ENCODE measurements around the gene LIN7B.
"Not testable (repeated sequence)": the region's sequence is repeated elsewhere in the genome, so short reads cannot be mapped to it uniquely, and the experiment has no call there.

LIN7B gene

DNA sequence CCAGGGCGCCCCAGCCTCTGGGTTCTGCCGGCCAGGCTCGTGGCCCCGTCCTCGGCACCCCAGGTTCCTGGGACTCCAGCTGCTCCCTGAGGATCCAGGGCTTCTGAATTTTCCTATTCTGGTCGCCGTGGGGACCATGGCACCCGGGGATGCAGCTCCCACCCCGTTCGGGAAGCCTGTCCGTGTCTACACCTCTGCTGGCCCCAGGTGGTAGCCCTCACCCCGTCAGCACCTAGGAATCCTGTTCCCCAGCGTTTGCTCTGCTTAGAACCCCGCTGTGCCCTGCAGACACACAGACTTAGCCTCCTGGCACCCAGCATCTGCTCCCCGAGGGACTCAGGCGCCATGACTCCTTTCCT, 6.1 kb downstream of the LIN7B start:
- DNase-seq, result no peak

DNA sequence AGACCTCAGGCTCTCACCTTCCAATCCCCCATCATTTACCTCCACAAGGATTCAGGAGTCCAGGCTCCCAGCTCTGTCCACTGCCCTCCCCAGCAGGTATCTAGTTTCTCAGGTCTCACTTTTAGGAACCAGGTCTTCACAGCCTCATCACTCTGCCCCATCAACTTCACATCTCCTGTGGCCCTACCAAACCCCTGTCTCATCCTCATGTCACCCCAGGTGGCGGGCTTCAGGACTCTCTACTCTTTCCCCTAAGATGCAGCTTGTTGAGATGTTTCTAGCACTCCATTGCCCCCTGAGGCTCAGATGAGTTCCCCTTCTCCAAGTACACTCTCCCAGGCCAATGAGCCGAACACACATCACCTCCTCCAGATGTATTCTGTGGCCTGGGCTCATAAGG, 6.7 kb downstream of the LIN7B start:
- no peak for DNase-seq

DNA sequence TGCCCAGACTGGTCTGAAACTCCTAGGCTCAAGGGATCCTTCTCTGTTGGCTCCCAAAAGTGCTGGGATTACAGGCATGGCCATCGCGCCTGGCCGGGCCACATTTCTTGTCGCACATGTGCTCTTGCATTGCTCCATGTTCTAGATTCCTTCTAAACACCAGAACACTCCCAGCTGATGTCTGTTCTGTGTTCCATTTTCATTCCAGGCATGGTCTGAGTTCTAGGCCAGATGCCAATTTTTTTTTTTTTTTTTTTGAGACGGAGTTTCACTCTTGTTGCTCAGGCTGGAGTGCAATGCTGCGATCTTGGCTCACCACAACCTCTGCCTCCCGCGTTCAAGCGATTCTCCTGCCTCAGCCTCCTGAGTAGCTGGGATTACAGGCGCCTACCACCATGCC, 7.7 kb downstream of the LIN7B start:
- not testable (repeated sequence) for DNase-seq

DNA sequence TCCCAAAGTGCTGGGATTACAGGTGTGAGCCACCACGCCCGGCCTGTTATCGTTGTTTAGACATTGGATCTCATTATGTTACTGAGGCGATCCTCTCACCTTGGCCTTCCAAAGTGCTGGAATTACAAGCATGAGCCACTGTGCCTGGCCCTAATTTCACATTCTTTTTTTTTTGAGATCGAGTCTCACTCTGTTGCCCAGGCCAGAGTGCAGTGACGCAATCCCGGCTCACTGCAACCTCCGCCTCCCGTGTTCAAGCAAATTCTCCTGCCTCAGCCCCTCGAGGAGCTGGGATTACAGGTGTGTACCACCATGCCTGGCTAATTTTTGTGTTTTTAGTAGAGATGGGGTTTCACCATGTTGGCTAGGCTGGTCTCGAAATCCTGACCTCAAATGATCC, 9.1 kb downstream of the LIN7B start:
- DNase-seq, result not testable (repeated sequence)

GRCh38 chr19:49125025-49125731, 11.0 kb downstream of the LIN7B start:
- no peak for DNase-seq

- no peak for DNase-seq
These were observed 12.4 kb downstream of the LIN7B start for GRCh38 chr19:49126575-49126974.

GRCh38 chr19:49127225-49127624, 13.1 kb downstream of the LIN7B start:
- DNase-seq, result not testable (repeated sequence)

DNA sequence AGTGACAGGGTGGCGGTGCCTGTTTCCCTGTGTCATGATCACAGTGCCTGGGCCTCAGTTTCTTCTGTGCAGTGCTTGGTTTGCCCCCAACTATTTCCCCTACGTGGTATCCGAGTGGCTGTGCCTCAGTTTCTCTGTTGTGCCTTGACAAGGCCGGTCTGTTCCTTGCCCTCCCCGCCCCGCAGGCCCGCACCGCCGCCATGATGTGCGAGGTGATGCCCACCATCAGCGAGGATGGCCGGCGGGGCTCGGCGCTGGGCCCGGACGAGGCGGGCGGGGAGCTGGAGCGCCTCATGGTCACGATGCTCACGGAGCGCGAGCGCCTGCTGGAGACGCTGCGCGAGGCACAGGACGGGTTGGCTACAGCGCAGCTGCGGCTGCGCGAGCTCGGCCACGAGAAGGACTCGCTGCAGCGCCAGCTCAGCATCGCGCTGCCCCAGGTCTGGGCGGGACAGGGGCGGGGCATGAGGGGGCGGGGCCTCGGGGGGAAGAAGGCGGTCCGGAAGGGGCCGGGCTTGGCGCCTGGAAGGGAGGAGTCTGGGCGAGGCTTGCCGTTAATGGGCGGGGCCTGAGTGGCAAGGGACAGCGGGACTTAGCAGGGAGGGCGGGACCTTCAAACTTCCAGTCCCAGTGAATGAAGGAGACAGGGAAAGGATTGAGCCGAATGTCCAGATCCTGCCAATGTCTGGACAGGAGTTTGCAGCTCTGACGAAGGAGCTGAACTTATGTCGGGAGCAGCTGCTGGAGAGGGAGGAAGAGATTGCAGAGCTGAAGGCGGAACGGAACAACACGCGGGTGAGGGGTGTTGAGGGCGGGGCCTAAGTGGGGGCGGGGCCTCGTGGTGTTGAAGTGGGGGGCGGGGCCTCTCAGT, 13.7 kb downstream of the LIN7B start:
- peak; percentile 71 to 82 for DNase-seq

- no peak for DNase-seq
These were observed 14.5 kb downstream of the LIN7B start for GRCh38 chr19:49128545-49129237.

- no peak for DNase-seq
These were observed 15.0 kb downstream of the LIN7B start for GRCh38 chr19:49129238-49129583.

DNA sequence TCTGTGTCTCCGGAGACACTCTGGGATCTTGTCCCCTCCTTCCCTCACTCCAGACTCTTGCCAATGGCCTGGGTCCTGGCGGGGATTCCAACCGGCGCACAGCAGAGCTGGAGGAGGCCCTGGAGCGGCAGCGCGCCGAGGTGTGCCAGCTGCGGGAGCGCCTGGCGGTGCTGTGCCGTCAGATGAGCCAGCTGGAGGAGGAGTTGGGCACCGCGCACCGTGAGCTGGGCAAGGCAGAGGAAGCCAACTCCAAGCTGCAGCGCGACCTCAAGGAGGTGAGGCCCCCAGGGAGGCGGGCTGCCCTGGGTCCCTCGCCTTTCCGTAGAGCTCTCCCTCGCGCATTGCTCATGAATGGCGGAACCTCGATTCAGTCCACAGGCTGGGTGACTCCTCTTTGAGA, 16.2 kb downstream of the LIN7B start:
- no peak for DNase-seq

GRCh38 chr19:49132974-49133609, 18.9 kb downstream of the LIN7B start:
- DNase-seq, result no peak

DNA sequence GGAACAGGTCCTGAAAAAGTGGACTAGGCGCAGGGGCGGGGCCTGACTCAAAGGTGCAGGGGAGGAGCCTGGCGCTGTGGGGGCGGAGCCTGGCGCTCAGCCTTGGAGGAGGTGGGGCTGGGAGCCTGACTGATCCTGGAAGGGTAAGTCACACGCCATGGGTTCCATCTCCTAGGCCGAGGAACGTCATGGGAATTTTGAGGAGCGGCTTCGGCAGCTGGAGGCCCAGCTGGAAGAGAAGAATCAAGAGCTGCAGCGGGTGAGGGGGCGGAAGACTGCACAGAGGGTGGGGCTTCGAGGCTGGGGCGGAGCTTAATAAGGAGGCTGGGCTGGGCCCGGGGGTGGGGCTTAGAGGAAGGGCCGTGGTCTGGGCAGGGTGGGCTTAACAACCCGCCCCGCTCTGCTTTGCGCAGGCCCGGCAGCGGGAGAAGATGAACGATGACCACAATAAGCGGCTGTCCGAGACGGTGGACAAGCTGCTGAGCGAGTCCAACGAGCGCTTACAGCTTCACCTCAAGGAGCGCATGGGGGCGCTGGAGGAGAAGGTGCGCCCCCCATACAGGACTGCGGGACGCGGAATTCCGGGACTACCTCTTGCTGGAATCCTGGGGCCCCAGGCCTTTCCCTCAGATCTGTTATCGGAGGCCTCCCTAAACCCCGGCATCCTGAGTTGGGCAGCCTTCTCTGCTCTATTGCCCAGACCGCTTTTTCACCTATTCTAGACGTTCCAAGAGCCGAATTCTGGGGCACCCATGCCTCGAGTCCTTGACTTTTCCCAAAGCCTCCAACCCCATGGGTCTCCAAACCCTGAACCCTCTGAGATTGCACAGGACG, 19.7 kb downstream of the LIN7B start:
- DNase-seq, result no peak

DNA sequence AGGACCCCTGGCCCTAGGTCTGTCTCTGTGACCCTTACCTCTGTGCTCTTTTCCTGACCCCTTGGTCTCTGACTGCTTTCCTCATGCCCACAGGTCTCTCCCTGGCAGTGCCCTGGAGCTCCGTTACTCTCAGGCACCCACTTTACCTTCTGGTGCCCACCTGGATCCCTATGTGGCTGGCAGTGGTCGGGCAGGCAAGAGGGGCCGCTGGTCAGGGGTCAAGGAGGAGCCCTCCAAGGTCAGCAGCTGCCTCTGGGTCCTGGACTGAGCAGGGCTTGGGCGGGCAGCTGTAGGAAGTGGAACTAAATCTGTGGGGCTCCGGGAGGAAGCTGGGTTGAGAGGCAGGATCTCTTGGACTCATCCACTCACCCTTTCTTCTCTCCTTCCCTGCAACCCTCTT, 21.5 kb downstream of the LIN7B start:
- no peak for DNase-seq

DNA sequence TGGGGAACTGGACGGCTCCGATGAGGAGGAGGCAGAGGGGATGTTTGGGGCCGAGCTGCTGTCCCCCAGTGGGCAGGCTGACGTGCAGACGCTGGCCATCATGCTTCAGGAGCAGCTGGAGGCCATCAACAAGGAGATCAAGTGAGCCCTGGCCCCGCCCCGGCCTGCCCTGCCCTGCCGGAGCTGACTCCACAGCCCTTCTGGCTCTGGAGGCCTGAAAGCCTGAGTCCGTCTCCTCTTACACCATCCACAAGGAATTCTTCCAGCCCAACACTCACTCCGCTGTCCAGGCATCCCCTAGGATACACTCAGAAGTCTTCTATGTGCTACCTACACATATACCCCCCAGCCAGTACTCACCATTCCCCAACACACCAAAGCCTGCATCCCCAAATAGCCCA, 22.6 kb downstream of the LIN7B start:
- DNase-seq, result no peak

- no peak for DNase-seq
These were observed 26.8 kb downstream of the LIN7B start for GRCh38 chr19:49140951-49141350.

DNA sequence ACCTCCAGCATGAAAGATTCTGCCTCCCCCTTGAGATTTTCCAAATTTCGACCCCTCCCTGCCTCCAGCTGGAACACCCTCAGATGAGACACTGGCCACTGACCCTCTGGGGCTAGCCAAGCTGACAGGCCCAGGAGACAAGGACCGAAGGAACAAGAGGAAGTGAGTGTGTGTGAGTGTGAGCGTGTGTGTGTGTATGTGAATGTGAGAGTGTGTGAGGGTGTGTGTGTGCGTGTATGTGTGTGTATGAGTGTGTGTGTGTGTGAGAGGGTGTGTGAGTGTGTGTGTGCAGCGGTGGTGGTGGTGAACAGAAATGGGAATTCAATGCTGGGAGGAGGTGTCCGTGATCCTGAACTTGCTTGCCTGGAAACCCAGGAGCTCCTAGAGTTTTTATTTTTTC, 27.2 kb downstream of the LIN7B start:
- DNase-seq, result no peak

- DNase-seq, result peak; percentile 83 to 92
These were observed 28.7 kb downstream of the LIN7B start for GRCh38 chr19:49142866-49143335.

DNA sequence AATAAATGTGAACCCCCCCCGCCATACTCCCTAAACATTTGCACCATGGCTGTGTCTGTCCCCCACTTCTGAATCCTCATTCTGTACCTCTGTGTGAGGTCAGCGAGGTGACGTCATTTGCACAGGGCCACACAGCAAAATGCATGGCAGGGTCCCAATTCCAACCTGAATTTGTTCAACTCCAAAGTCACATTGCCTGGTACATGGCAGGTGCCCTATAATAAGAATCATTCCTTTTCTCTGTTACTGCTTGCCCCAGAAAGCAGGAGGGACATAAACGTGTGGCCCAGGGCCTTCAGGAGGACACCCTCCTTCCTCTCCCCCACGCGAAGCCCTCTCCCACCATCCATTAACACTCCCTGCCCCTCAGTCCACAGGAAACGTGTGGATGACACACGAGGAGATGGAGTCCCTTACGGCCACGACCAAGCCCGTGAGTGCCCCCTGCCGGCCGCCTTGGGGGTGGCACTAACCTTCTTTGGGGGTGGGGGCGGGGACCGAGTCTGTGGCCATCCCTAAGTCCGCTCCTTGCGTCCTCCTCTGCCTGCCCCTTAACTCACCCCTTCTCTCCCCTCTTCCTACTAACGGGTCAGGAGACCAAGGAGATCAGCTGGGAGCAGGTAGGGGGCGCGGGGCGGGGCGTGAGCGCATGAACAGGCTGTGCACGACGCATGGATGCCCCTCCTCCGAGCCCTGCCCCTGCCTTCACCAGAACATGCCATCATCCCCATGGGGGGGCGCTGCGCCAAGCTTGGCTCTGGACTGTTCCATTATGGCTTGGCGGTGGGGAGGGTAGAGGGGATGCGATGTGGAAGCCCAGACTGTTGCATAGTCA, 31.6 kb downstream of the LIN7B start:
- peak in 1 of 2 experiments; percentile 30 for DNase-seq

DNA sequence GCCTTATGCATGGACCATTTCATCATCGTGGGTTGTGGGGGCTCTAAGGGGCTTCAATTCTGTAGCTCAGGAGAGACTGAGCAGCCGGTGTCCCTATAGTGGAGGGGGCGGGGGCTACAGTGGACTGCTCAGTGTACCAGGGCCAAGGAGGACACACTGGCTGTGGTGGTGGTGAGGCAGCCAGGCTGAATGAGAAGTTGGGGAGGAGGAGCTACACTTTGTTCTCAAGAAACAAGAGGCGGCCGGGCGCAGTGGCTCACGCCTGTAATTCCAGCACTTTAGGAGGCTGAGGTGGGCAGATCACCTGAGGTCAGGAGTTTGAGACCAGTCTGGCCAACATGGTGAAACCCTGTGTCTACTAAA, 32.2 kb downstream of the LIN7B start:
- not testable (repeated sequence) for DNase-seq

DNA sequence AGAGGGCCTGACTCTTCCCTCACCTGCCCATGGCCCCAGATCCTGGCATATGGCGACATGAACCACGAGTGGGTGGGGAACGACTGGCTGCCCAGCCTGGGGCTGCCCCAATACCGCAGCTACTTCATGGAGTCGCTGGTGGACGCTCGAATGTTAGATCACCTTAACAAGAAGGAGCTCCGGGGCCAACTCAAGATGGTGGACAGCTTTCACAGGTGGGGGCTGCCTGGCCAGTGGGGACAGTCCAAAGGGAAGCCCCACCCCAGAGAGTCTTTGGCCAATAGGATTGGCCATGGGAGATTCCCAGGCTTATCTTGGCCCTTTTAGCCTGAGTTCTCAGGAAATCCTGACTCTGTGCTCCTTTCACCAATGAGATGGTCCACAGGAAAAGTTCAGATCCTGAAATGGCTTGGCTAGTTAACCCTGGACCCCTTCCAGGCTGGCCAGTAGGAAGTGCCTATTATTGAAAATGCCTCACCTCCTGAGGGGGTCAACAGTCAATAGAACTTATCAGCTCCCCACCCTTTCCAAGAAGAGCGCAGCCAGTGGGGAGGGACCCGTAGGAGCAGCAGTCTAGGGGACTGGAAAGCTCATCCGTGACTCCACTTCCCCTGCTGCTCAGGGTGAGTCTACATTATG, 34.0 kb downstream of the LIN7B start:
- no peak for DNase-seq

All from cerebellar nuclear complex (tissue), 1 donor.